HG02973 (cell line): Measurements from ENCODE around the gene ACSS2.
"Not testable (repeated sequence)": the region's sequence is repeated elsewhere in the genome, so short reads cannot be mapped to it uniquely, and the experiment has no call there.

Source experiments
- ATAC-seq: cut with Tn5 transposase; IDR thresholded peaks from one replicate; pipeline ENCODE4 v1.9.1; 2021; ENCODE audit warnings: moderate library complexity; ENCODE audit not compliant: unreplicated experiment

The ACSS2 gene

GRCh38 chr20:34873583-34874093, 2.8 kb upstream of the ACSS2 start:
- ATAC-seq, result no peak

GRCh38 chr20:34874094-34874654, 2.2 kb upstream of the ACSS2 start:
- ATAC-seq, result no peak

GRCh38 chr20:34875642-34876405, 588 bp upstream of the ACSS2 start:
- ATAC-seq, result peak; percentile 49

- ATAC-seq, result no peak
Observed at GRCh38 chr20:34880215-34880850, 3.9 kb downstream of the ACSS2 start.

DNA sequence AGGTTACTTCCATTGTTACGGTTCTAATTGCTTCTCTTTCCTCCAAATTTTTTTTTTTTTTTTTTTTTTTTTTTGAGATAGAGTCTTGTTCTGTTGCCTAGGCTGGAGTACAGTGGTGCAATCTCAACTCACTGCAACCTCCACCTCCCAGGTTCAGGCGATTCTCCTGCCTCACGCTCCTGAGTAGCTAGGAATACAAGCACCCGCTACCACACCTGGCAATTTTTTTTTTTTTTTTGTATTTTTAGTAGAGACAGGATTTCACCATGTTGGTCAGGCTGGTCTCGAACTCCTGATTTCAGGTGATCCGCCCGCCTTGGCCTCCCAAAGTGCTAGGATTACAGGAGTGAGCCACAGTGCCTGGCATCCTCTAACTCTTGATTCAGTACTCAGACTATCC, 4.6 kb downstream of the ACSS2 start:
- not testable (repeated sequence) for ATAC-seq

- no peak for ATAC-seq
Observed at GRCh38 chr20:34881689-34882088, 5.3 kb downstream of the ACSS2 start.

DNA sequence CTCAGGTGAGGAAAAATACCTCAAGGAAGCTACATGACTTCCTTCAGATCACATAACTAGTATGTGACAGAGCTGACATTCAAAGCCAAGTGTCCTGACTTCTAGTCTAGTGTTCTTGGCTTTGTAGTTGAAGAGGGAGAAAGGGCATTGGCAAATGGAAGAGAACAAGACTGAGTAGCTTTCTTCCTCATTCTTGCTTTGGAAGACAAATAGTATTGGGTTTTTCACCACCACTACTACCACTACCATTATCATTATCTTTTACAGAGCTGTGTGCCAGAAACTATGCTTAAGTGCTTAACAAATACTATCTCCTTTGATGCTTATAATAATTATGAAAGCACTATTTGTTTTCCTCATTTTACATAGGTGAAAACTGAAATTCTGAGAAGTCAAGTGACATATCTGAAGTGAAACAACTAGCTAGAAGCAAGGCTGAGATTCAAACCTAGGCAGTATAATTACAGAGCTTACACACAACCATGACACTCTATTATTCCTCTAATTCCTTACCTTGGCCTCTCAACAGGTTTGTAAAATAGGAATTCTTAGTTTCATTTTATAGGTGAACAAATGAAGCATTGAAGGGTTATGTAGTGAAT, 6.8 kb downstream of the ACSS2 start:
- no peak for ATAC-seq

- no peak for ATAC-seq
Observed at GRCh38 chr20:34883809-34884208, 7.4 kb downstream of the ACSS2 start.

- no peak for ATAC-seq
Observed at GRCh38 chr20:34884260-34884659, 7.8 kb downstream of the ACSS2 start.

DNA sequence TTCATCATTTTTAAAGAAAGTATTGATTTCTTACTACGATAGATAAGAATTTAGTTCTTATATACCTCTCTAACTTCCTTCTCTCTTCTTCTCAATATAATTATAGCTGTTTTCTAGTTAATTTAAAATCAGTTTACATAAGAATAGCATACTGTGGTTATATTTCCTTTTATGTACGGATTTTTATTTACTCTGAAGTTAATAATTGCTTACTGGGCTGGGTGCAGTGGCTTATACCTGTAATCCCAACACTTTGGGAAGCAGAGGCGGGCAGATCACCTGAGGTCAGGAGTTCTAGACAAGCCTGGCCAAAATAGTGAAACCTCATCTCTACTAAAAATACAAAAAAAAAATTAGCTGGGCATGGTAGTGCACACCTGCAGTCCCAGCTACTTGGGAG, 9.7 kb downstream of the ACSS2 start:
- ATAC-seq, result no peak

DNA sequence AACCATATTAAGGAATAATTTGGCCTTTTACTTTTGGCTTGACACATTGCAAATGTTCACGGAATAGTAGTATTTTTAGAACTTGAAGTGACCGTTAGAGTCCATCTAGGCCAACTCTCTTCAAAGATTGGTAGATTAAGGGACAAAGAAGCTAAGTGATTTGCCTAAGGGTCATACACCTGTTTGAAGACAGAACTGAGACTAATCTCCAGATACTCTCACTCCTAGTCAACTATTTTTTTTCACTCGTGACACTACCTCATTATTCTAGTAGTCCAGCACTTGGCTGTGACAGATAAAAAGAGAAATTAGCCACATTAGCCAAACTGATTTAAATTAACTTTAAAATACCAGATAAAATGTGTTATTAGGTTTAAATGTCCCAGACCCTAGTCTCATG, 10.6 kb downstream of the ACSS2 start:
- ATAC-seq, result no peak

- ATAC-seq, result no peak
Observed at GRCh38 chr20:34888468-34888867, 12.1 kb downstream of the ACSS2 start.

DNA sequence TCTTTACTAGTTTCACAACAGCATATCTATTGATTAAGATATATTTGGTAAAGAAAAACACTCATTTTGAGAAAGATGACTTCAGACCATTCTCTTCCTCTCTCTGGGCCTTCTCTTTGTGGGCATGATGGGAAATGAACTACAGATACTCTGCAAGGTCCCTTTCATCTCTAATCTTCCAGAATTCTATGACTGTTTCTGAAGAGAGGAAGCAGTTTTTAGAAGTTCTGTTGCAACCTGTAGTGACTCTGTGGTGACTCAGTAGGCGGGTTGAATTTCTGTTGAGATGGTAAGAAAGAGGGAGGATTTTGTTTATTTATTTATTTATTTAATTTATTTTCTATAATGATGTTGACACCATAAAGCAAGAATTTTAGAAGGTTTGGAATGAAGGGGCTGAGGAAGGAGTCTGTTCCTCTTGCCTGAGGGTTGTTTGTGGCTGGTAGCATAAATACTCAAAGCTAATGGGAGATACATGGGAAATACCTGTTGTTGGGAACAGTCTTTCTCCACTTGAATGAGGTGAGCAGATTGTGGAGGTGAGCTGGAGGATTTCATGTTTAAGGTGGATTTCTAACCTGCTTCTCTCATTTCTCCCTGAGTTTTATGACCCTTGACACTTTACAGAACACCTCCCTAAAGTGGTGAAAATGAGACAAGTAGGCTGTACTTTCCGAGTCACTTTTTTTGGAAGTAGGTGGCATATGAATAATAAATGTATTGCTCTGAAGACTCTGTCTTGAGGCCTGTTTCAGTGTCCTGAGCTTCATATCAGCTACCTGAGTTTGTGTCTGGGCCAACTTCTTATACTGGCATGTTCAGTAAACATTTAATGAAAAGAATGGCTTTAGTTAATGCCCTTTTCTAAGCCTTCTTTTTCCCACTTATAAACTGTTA, 15.0 kb downstream of the ACSS2 start:
- ATAC-seq, result no peak

GRCh38 chr20:34892671-34893070, 16.3 kb downstream of the ACSS2 start:
- ATAC-seq, result no peak

GRCh38 chr20:34894723-34895122, 18.3 kb downstream of the ACSS2 start:
- no peak for ATAC-seq

DNA sequence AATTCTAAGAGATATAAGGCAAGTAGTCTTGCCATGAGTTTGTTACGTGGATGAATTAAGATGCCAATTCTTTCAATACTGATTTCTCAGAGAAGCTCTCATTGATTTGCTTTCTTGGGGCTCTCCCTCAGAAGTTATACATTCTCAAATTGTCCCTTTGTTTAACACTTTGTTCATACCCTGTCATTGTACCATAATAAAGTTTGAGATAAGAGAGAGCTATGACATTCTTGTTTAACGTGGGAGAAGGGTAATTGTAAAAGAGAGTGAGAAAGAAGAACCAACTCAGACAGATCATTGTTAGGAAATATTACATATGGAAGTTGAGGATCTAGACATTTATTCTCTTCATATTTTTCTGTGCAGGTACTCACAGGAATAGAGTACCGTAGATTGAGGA, 19.1 kb downstream of the ACSS2 start:
- no peak for ATAC-seq

- ATAC-seq, result no peak
Observed at GRCh38 chr20:34896086-34896621, 19.7 kb downstream of the ACSS2 start.

DNA sequence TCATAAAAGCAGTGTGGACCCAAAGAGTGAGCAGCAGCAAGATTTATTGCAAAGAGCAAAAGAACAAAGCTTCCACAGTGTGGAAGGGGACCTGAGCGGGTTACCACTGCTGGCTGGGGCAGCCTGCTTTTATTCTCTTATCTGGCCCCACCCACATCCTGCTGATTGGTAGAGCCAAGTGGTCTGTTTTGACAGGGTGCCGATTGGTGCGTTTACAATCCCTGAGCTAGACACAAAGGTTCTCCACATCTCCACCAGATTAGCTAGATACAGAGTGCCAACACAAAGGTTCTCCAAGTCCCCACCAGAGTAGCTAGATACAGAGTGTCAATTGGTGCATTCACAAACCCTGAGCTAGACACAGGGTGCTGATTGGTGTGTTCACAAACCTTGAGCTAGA, 21.7 kb downstream of the ACSS2 start:
- not testable (repeated sequence) for ATAC-seq

GRCh38 chr20:34898731-34899130, 22.3 kb downstream of the ACSS2 start:
- ATAC-seq, result not testable (repeated sequence)

DNA sequence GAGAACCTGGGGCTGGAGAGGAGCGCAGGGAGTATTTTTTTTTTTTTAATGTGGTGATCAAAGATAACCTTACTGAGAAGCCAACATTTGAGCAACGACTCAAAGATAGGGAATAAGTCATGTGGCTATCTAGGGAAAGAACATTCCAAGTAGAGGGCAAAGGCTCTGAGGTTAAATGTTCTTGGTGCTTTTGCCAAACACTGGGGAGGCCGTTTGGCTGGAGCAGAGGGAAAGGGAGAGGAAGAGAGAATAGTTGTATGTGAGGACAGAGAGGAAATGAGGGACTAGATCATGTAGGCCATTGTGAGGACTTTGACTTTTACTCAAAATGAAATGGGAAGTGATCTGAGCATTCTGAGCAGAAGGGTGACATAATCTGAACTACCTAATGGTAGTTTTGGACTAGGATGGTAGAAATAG, 27.8 kb downstream of the ACSS2 start:
- ATAC-seq, result no peak
